IMR-90 (cell line): ENCODE measurements around the gene SUCLA2. TPM values are rescaled to one million over a fixed set of nuclear protein-coding genes. Genes with fewer than 3 reads are reported as not detected.

Experiments used
- ATAC-seq: fragments of 200-7000 bp; cut with Tn5 transposase; 2 replicates; pipeline ENCODE4 v1.9.1; 2020; ENCODE audit warnings: low read depth, mild to moderate bottlenecking, moderate library complexity
- BruUV-seq: library from RNA; stranded (reverse); fragments of 400-500 nt; replicated peaks from 2 replicates; lab custom pipeline; 2021; lab: Mats Ljungman, UMichigan
- CTCF ChIA-PET: fragments of 300-600 bp; formaldehyde crosslinking; extraction: SDS; loops from one replicate; lab custom pipeline; 2021; ENCODE audit warnings: antibody characterized with exemption; lab: Yijun Ruan, JAX
- POLR2A ChIA-PET: fragments of 300-600 bp; sonication (Branson Sonifier 250); formaldehyde crosslinking; loops from one replicate; lab custom pipeline; 2022; ENCODE audit warnings: antibody characterized with exemption; ENCODE audit not compliant: unreplicated experiment; lab: Charles Lee
- DNase-seq: peaks from one replicate; pipeline ENCODE4 v3.0.0; 2013
- H2AFZ ChIP-seq: replicated peaks from 2 replicates; pipeline ENCODE3; 2013; ENCODE audit warnings: low read length, mild to moderate bottlenecking; ENCODE audit not compliant: poor library complexity
- H2AK5ac ChIP-seq: 2 replicates; pipeline ENCODE4 v1.6.1; 2013; ENCODE audit warnings: low read depth, low read length, inconsistent platforms
- H2AK9ac ChIP-seq: replicated peaks from 2 replicates; pipeline ENCODE3; 2013; ENCODE audit warnings: mild to moderate bottlenecking, low read depth, low read length, moderate library complexity; ENCODE audit not compliant: poor library complexity
- H2BK120ac ChIP-seq: 2 replicates; pipeline ENCODE4 v1.6.1; 2013; ENCODE audit warnings: low read depth, low read length, inconsistent platforms
- H2BK15ac ChIP-seq: 3 replicates; pipeline ENCODE4 v1.6.1; 2013; ENCODE audit warnings: low read depth, low read length, inconsistent platforms
- H2BK20ac ChIP-seq: 2 replicates; pipeline ENCODE4 v1.6.1; 2013; ENCODE audit warnings: low read depth, mild to moderate bottlenecking, inconsistent platforms, low read length, moderate library complexity
- H2BK5ac ChIP-seq: 2 replicates; pipeline ENCODE4 v1.6.1; 2013; ENCODE audit warnings: mild to moderate bottlenecking, low read depth, low read length, inconsistent platforms; ENCODE audit not compliant: poor library complexity, severe bottlenecking
- H3K14ac ChIP-seq: replicated peaks from 2 replicates; pipeline ENCODE4 v1.6.1; 2013; ENCODE audit warnings: low read depth, low read length, inconsistent platforms
- H3K18ac ChIP-seq: 2 replicates; pipeline ENCODE4 v1.6.1; 2013; ENCODE audit warnings: low read depth, low read length, control low read depth
- H3K23ac ChIP-seq: 2 replicates; pipeline ENCODE4 v1.6.1; 2013; ENCODE audit warnings: low read depth, low read length, inconsistent platforms
- H3K27ac ChIP-seq: 2 replicates; pipeline ENCODE4 v1.5.1; 2013; ENCODE audit warnings: mild to moderate bottlenecking, control low read depth, low read length; ENCODE audit not compliant: insufficient read depth
- H3K27me3 ChIP-seq: 2 replicates; pipeline ENCODE4 v1.6.1; 2013; ENCODE audit warnings: low read length; ENCODE audit not compliant: control insufficient read depth, insufficient read depth
- H3K36me3 ChIP-seq: 2 replicates; pipeline ENCODE4 v1.6.1; 2013; ENCODE audit warnings: low read length, mixed read lengths; ENCODE audit not compliant: control insufficient read depth, insufficient read depth
- H3K4ac ChIP-seq: 2 replicates; pipeline ENCODE4 v1.6.1; 2013; ENCODE audit warnings: low read depth, low read length, inconsistent platforms
- H3K4me1 ChIP-seq: 2 replicates; pipeline ENCODE4 v1.6.1; 2013; ENCODE audit warnings: low read length, mixed read lengths; ENCODE audit not compliant: control insufficient read depth, insufficient read depth
- H3K4me2 ChIP-seq: 2 replicates; pipeline ENCODE4 v1.6.1; 2013; ENCODE audit warnings: low read depth, mild to moderate bottlenecking, control low read depth, low read length, moderate library complexity
- H3K4me3 ChIP-seq: 2 replicates; pipeline ENCODE4 v1.5.1; 2013; ENCODE audit warnings: low read depth, mild to moderate bottlenecking, control low read depth, low read length, moderate library complexity; ENCODE audit not compliant: insufficient read depth
- H3K56ac ChIP-seq: 2 replicates; pipeline ENCODE4 v1.6.1; 2013; ENCODE audit warnings: low read length, inconsistent platforms; ENCODE audit not compliant: insufficient read depth; ENCODE audit errors: extremely low read depth
- H3K79me1 ChIP-seq, 2 experiments: 2 replicates each; pipeline ENCODE4 v1.6.1; 2013; ENCODE audit warnings: low read length in 2 of 2, inconsistent platforms in 1 of 2, low read depth in 1 of 2
- H3K9ac ChIP-seq: 2 replicates; pipeline ENCODE4 v1.6.1; 2013; ENCODE audit warnings: low read depth, low read length, control low read depth
- H3K9me1 ChIP-seq: 2 replicates; pipeline ENCODE4 v1.6.1; 2013; ENCODE audit warnings: low read length, inconsistent platforms; ENCODE audit not compliant: insufficient read depth
- H3K9me3 ChIP-seq: 2 replicates; pipeline ENCODE4 v1.6.1; 2013; ENCODE audit warnings: low read length; ENCODE audit not compliant: control insufficient read depth, insufficient read depth
- H4K20me1 ChIP-seq: 2 replicates; pipeline ENCODE4 v1.6.1; 2013; ENCODE audit warnings: low read length, inconsistent platforms; ENCODE audit not compliant: insufficient read depth
- H4K5ac ChIP-seq: 2 replicates; pipeline ENCODE4 v1.6.1; 2013; ENCODE audit warnings: mild to moderate bottlenecking, low read depth, low read length, control low read depth
- H4K8ac ChIP-seq, 2 experiments: 2 replicates each; pipeline ENCODE4 v1.6.1; 2013; ENCODE audit warnings: low read depth in 2 of 2, low read length in 2 of 2, control low read depth in 1 of 2, inconsistent platforms in 1 of 2
- H4K91ac ChIP-seq: 2 replicates; pipeline ENCODE4 v1.6.1; 2013; ENCODE audit warnings: low read depth, low read length, inconsistent platforms; ENCODE audit not compliant: insufficient read depth
- CEBPB ChIP-seq: IDR thresholded peaks from 2 replicates; pipeline ENCODE4 v1.6.1; 2012; ENCODE audit warnings: low read depth, low read length, improper control_type of control experiment
- CHD1 ChIP-seq: IDR thresholded peaks from 2 replicates; pipeline ENCODE4 v1.6.1; 2012; ENCODE audit warnings: low read depth, low read length, improper control_type of control experiment
- CTCF ChIP-seq: conservative IDR thresholded peaks from 2 replicates; pipeline ENCODE4 v1.5.1; 2012; ENCODE audit warnings: mild to moderate bottlenecking, low read depth, low read length, improper control_type of control experiment
- MAFK ChIP-seq: IDR thresholded peaks from 2 replicates; pipeline ENCODE4 v1.6.1; 2012; ENCODE audit warnings: low read depth, low read length, improper control_type of control experiment
- MAZ ChIP-seq: IDR thresholded peaks from 2 replicates; pipeline ENCODE4 v1.6.1; 2012; ENCODE audit warnings: low read depth, mild to moderate bottlenecking, low read length, improper control_type of control experiment, moderate library complexity, borderline replicate concordance
- MXI1 ChIP-seq: IDR thresholded peaks from 2 replicates; pipeline ENCODE4 v1.6.1; 2012; ENCODE audit warnings: low read depth, mild to moderate bottlenecking, low read length, moderate library complexity, borderline replicate concordance
- NFE2L2 ChIP-seq: fragments of 150-350 bp; IDR thresholded peaks from 2 replicates; pipeline ENCODE4 v1.6.1; 2016; ENCODE audit warnings: low read depth, mild to moderate bottlenecking, low read length
- POLR2A ChIP-seq: IDR thresholded peaks from 2 replicates; pipeline ENCODE4 v1.6.1; 2012; ENCODE audit warnings: mild to moderate bottlenecking, low read depth, low read length
- RCOR1 ChIP-seq: IDR thresholded peaks from 2 replicates; pipeline ENCODE4 v1.6.1; 2012; ENCODE audit warnings: mild to moderate bottlenecking, low read length, improper control_type of control experiment; ENCODE audit not compliant: insufficient replicate concordance
- RFX5 ChIP-seq: IDR thresholded peaks from 2 replicates; pipeline ENCODE4 v1.8.0; 2012; ENCODE audit warnings: low read depth, mild to moderate bottlenecking, low read length, moderate library complexity
- WGBS, 2 experiments: methylation state at CpG; one replicate each; pipeline versions ENCODE4 v1.1.5 to v1.1.7; 2013; ENCODE audit warnings: missing lambda C conversion rate in 2 of 2; ENCODE audit not compliant: insufficient read length in 1 of 2; ENCODE audit errors: extremely low coverage in 2 of 2; 5-methylcytosine and 5-hydroxymethylcytosine counted together
- dilution Hi-C: fragments of 300-500 bp; cut with HindIII; formaldehyde crosslinking; loops from one replicate; pipeline ENCODE4 v1.14.3; 2018; ENCODE audit warnings: low sequenced_read_pairs; ENCODE audit not compliant: unreplicated experiment
- in situ Hi-C: fragments of 300-500 bp; cut with MboI; formaldehyde crosslinking; loops from 3 replicates; pipeline ENCODE4 v1.14.3; 2019; ENCODE audit warnings: low sequenced_read_pairs, inconsistent platforms, mixed read lengths
- intact Hi-C: fragments of 100-400 bp; cut with micrococcal nuclease; formaldehyde crosslinking; loops from 2 replicates; pipeline ENCODE4 v1.10.0; 2022
- polyA plus RNA-seq, 3 experiments: library from polyadenylated mRNA; depleted of rRNA; stranded (reverse); fragments of >200 nt; gene quantifications; 2 replicates each; pipeline ENCODE4 v1.2.3, GENCODE V29; 2012; ENCODE audit warnings: low replicate concordance in 1 of 3
- total RNA-seq: library from RNA; depleted of rRNA; stranded (reverse); fragments of >200 nt; gene quantifications from 2 replicates; pipeline ENCODE4 v1.2.3, GENCODE V29; 2012

SUCLA2 gene
- total and polyA plus RNA-seq, 2 of the 4 experiments (the other 2 are of a cell fraction): 31.5 to 36.1 TPM

- dilution Hi-C loops (no loop called here), in situ Hi-C loops (no loop called here), intact Hi-C loops (no loop called here)
- H3K18ac ChIP-seq: no peak overlapping the region
- H3K4me2 ChIP-seq: no peak overlapping the region
- no peak overlapping the region for H2AK5ac ChIP-seq
- no peaks in the 10 kb centered on the region for H4K20me1 ChIP-seq
- WGBS, 2 experiments: no CpG with 5 or more reads among the region's 2 CpGs
- no TSS peak for BruUV-seq
- no peak overlapping the region for H2BK20ac ChIP-seq
- TF ChIP-seq RFX5 (no peak), CHD1 (no peak), CTCF (no peak), POLR2A (no peak), RCOR1 (no peak), MAZ (no peak), MXI1 (no peak), NFE2L2 (no peak), MAFK (no peak), CEBPB (no peak)
- POLR2A ChIA-PET: no interaction called here
- H3K27me3 ChIP-seq: no peaks in the 10 kb centered on the region
- H3K9me1 ChIP-seq: 0 out of 2 replicates have a peak, but pooled peaks cover 5% of the 10 kb centered on the region
- H4K91ac ChIP-seq: no peak overlapping the region
- ATAC-seq (no peak), DNase-seq (no peak)
- H3K4me1 ChIP-seq: peaks cover 3% of the 10 kb centered on the region; the same call in 1 of the 2 replicates
- H4K8ac ChIP-seq: no peak overlapping the region
- CTCF ChIA-PET: no interaction called here
- peaks cover 10 to 23% of the 10 kb centered on the region in 2 experiments for H3K79me1 ChIP-seq
- no peak overlapping the region for H2BK120ac ChIP-seq
- no peak overlapping the region for H4K5ac ChIP-seq
- H2AFZ ChIP-seq: no peak overlapping the region
- H3K4ac ChIP-seq: no peak overlapping the region
- no peaks in the 10 kb centered on the region for H3K9me3 ChIP-seq
- H2BK15ac ChIP-seq: no peak overlapping the region
- H3K36me3 ChIP-seq: no peaks in the 10 kb centered on the region
- no peak overlapping the region for H2AK9ac ChIP-seq
- no peak overlapping the region for H3K23ac ChIP-seq
- H3K4me3 ChIP-seq: no peak overlapping the region
- H3K9ac ChIP-seq: no peak overlapping the region
- H3K14ac ChIP-seq: no peak overlapping the region
- no peak overlapping the region for H2BK5ac ChIP-seq
- no peak overlapping the region for H3K27ac ChIP-seq
- H3K56ac ChIP-seq: no peak overlapping the region
Observed at GRCh38 chr13:48004201-48004600, 3.1 kb upstream of the SUCLA2 start.
